HEK293 (cell line): ENCODE data around the gene EPB41L2.

Source experiments
- CTCF ChIA-PET: fragments of 350-600 bp; formaldehyde crosslinking; extraction: SDS; loops from one replicate; lab custom pipeline; 2021; ENCODE audit warnings: antibody characterized with exemption; lab: Yijun Ruan, JAX
- POLR2A ChIA-PET: fragments of 300-600 bp; formaldehyde crosslinking; extraction: SDS; loops from one replicate; lab custom pipeline; 2020; ENCODE audit warnings: antibody characterized with exemption, inconsistent platforms; lab: Yijun Ruan, JAX
- H3K27ac ChIP-seq: fragments of 200-500 bp; sonication (Bioruptor generic); 2 replicates; pipeline ENCODE4 v1.5.1; 2014; ENCODE audit warnings: low read depth, low read length, control low read depth, inconsistent platforms; ENCODE audit errors: extremely low read depth
- H3K36me3 ChIP-seq, 2 experiments: fragments of 200-500 bp in 1 of 2; sonication (Bioruptor generic) in 1 of 2; 1 replicate in 1 of 2; 2 replicates in 1 of 2; pipeline ENCODE4 v1.5.1; 2014 to 2017; ENCODE audit warnings: inconsistent platforms in 2 of 2, low read length in 2 of 2; ENCODE audit not compliant: control insufficient read depth in 2 of 2, insufficient read depth in 1 of 2
- H3K4me1 ChIP-seq: fragments of 200-500 bp; sonication (Bioruptor generic); 2 replicates; pipeline ENCODE4 v1.5.1; 2014; ENCODE audit warnings: mild to moderate bottlenecking, low read length, inconsistent platforms; ENCODE audit not compliant: control insufficient read depth, insufficient read depth
- H3K4me3 ChIP-seq: 2 replicates; pipeline ENCODE4 v1.5.1; 2011; ENCODE audit warnings: low read depth, mild to moderate bottlenecking, control low read depth, low read length, moderate library complexity
- H3K9me3 ChIP-seq: fragments of 200-500 bp; sonication (Bioruptor generic); 2 replicates; pipeline ENCODE4 v1.5.1; 2014; ENCODE audit warnings: low read depth, low read length, inconsistent platforms; ENCODE audit not compliant: control insufficient read depth, insufficient read depth
- KLF16 ChIP-seq: fragments of 450-650 bp; formaldehyde crosslinking; IDR thresholded peaks from 2 replicates; pipeline ENCODE4 v1.5.1; 2017; ENCODE audit warnings: missing biosample characterization, missing genetic modification characterization
- SP7 ChIP-seq: fragments of 450-650 bp; formaldehyde crosslinking; IDR thresholded peaks from 2 replicates; pipeline ENCODE4 v1.5.1; 2016; ENCODE audit warnings: missing biosample characterization, missing genetic modification characterization
- ZBTB48 ChIP-seq: fragments of 450-650 bp; formaldehyde crosslinking; IDR thresholded peaks from 2 replicates; pipeline ENCODE4 v1.5.1; 2016; ENCODE audit warnings: missing biosample characterization, missing genetic modification characterization
- ZFP69B ChIP-seq: fragments of 450-650 bp; formaldehyde crosslinking; IDR thresholded peaks from 2 replicates; pipeline ENCODE4 v1.5.1; 2016; ENCODE audit warnings: missing biosample characterization, missing genetic modification characterization
- ZNF140 ChIP-seq: fragments of 450-650 bp; formaldehyde crosslinking; IDR thresholded peaks from 2 replicates; pipeline ENCODE4 v1.5.1; 2016; ENCODE audit warnings: missing biosample characterization, missing genetic modification characterization
- ZNF174 ChIP-seq: fragments of 450-650 bp; formaldehyde crosslinking; IDR thresholded peaks from 2 replicates; pipeline ENCODE4 v1.5.0; 2017; ENCODE audit warnings: missing biosample characterization, mild to moderate bottlenecking, missing genetic modification characterization
- ZNF184 ChIP-seq: fragments of 450-650 bp; IDR thresholded peaks from 2 replicates; pipeline ENCODE4 v1.5.1; 2018; ENCODE audit warnings: missing biosample characterization, mild to moderate bottlenecking, missing genetic modification characterization
- ZNF2 ChIP-seq: fragments of 450-650 bp; formaldehyde crosslinking; IDR thresholded peaks from 2 replicates; pipeline ENCODE4 v1.5.1; 2016; ENCODE audit warnings: missing biosample characterization, missing genetic modification characterization
- ZNF292 ChIP-seq: fragments of 450-650 bp; formaldehyde crosslinking; IDR thresholded peaks from 2 replicates; pipeline ENCODE4 v1.5.1; 2016; ENCODE audit warnings: low read depth, missing biosample characterization, missing genetic modification characterization, borderline replicate concordance
- ZNF302 ChIP-seq: fragments of 450-650 bp; formaldehyde crosslinking; IDR thresholded peaks from 2 replicates; pipeline ENCODE4 v1.5.1; 2016; ENCODE audit warnings: missing biosample characterization, missing genetic modification characterization, low read depth
- ZNF341 ChIP-seq: fragments of 450-650 bp; formaldehyde crosslinking; IDR thresholded peaks from 2 replicates; pipeline ENCODE4; 2016; ENCODE audit warnings: low read depth, missing biosample characterization, missing genetic modification characterization
- ZNF404 ChIP-seq: fragments of 450-650 bp; formaldehyde crosslinking; IDR thresholded peaks from 2 replicates; pipeline ENCODE4 v1.5.1; 2017; ENCODE audit warnings: missing biosample characterization, missing genetic modification characterization
- ZNF423 ChIP-seq: fragments of 450-650 bp; formaldehyde crosslinking; IDR thresholded peaks from 2 replicates; pipeline ENCODE4 v1.5.1; 2016; ENCODE audit warnings: missing biosample characterization, missing genetic modification characterization
- ZNF596 ChIP-seq: fragments of 450-650 bp; IDR thresholded peaks from 2 replicates; pipeline ENCODE4 v1.5.0; 2018; ENCODE audit warnings: missing biosample characterization, mild to moderate bottlenecking, missing genetic modification characterization, moderate library complexity
- ZNF629 ChIP-seq: fragments of 450-650 bp; formaldehyde crosslinking; IDR thresholded peaks from 2 replicates; pipeline ENCODE4 v1.5.1; 2017; ENCODE audit warnings: missing biosample characterization, missing genetic modification characterization
- ZNF654 ChIP-seq: fragments of 450-650 bp; formaldehyde crosslinking; IDR thresholded peaks from 2 replicates; pipeline ENCODE4 v1.5.1; 2016; ENCODE audit warnings: low read depth, missing biosample characterization, missing genetic modification characterization
- ZNF791 ChIP-seq: fragments of 450-650 bp; formaldehyde crosslinking; IDR thresholded peaks from 2 replicates; pipeline ENCODE4 v1.5.1; 2016; ENCODE audit warnings: missing biosample characterization, missing genetic modification characterization
- ZSCAN23 ChIP-seq: fragments of 450-650 bp; formaldehyde crosslinking; IDR thresholded peaks from 2 replicates; pipeline ENCODE4 v1.5.1; 2016; ENCODE audit warnings: missing biosample characterization, missing genetic modification characterization
- TF ChIP-seq, protein P1 (sequence below): fragments of 450-650 bp; formaldehyde crosslinking; IDR thresholded peaks from 2 replicates; pipeline ENCODE4; 2016; ENCODE audit warnings: missing biosample characterization, missing genetic modification characterization
- TF ChIP-seq, protein P2 (sequence below): fragments of 450-650 bp; formaldehyde crosslinking; IDR thresholded peaks from 2 replicates; pipeline ENCODE4 v1.5.1; 2016; ENCODE audit warnings: missing biosample characterization, missing genetic modification characterization
- TF ChIP-seq, protein P3 (sequence below): fragments of 450-650 bp; formaldehyde crosslinking; IDR thresholded peaks from 2 replicates; pipeline ENCODE4 v1.5.0; 2017; ENCODE audit warnings: missing biosample characterization, missing genetic modification characterization, borderline replicate concordance

Gene EPB41L2

DNA sequence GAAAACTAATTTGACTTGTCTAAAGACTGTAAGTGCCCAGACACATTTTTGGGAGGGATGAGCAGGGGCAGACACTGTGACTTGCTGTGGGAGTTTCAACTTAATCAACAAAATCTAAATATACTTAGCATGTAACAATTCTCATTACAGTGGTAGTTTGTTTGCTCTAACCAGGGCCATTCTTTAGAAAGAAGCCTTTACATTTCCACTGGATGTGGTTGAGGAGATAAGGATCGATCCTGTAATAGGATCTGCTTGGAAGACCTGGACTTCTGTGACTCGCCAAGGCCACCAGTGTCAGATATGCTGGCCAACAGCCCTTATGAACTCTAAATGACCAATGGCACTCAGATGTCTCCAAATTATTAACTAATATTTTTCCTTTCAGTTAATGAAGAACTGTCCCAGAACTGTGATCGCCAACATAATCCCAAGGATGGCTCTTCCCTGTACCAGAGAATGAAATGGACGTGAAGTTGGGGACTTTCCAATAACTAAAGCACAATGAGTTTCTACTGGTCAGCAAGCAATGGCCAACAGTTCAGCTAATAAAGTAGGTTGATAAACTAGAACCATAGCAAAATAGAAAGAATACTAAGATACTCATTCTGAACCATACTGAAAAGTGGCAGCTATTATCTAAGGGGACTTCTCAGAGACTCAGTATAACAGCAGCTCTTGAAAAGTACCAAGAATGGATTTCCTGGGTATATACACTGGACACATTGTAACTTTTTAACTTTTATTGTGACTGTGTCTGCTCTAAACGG, 228.4 kb downstream of the EPB41L2 start:
- Histone ChIP-seq H3K4me1 (no peaks in the 10 kb centered on the region), H3K4me3 (no peak overlapping the region), H3K27ac (no peak overlapping the region), H3K9me3 (no peaks in the 10 kb centered on the region), H3K36me3 (peaks cover 0 to 5% of the 10 kb centered on the region in 2 experiments; a peak in 1 of 3 replicates)
- ChIA-PET POLR2A (no interaction called here), CTCF (interaction anchor here (0.7 to 1.7 kb wide), 6 partner anchors 8 to 1335 kb away, joined by 3 to 8 read pairs (median 4); no protein-coding TSS in a partner anchor)
- no peak for TF ChIP-seq ZNF184

DNA sequence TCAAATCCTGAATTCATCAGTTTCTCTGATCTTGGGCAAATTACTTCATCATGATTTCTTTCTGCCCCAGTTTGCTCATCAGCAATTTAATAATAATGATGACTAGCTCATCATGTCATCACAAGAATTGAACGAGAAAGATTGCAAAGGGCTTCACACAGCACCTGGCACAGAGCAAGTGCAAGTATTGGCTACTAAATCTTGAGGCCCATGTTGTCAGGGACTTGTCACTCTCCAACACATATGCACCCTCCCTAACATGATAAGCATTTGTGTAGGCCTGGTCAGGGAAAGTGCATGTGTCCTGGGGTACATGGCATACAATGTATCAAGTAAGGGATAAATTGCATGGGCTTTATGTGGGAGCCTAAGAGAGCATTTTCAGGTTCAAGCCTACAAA, 229.5 kb downstream of the EPB41L2 start:
- H3K4me3 ChIP-seq: no peak overlapping the region
- CTCF ChIA-PET: interaction anchor here (0.6 to 1.7 kb wide), 6 partner anchors 10 to 586 kb away, joined by 3 to 8 read pairs (median 4); no protein-coding TSS in a partner anchor
- no peaks in the 10 kb centered on the region for H3K4me1 ChIP-seq
- POLR2A ChIA-PET: no interaction called here
- no peak for TF ChIP-seq ZSCAN23
- TF ChIP-seq, protein P1, sequence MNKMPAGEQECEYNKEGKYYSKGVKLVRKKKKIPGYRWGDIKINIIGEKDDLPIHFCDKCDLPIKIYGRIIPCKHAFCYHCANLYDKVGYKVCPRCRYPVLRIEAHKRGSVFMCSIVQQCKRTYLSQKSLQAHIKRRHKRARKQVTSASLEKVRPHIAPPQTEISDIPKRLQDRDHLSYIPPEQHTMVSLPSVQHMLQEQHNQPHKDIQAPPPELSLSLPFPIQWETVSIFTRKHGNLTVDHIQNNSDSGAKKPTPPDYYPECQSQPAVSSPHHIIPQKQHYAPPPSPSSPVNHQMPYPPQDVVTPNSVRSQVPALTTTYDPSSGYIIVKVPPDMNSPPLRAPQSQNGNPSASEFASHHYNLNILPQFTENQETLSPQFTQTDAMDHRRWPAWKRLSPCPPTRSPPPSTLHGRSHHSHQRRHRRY (tag by site-specific recombination): no peak
- no peak for TF ChIP-seq ZNF791
- no peak for TF ChIP-seq ZNF629
- TF ChIP-seq ZNF341 (tag by site-specific recombination): no peak
- TF ChIP-seq ZNF654 (tag by site-specific recombination): no peak
- TF ChIP-seq ZNF140 (tag by site-specific recombination): no peak
- TF ChIP-seq KLF16 (tag by site-specific recombination): no peak
- TF ChIP-seq ZNF423: no peak
- TF ChIP-seq, protein P2, sequence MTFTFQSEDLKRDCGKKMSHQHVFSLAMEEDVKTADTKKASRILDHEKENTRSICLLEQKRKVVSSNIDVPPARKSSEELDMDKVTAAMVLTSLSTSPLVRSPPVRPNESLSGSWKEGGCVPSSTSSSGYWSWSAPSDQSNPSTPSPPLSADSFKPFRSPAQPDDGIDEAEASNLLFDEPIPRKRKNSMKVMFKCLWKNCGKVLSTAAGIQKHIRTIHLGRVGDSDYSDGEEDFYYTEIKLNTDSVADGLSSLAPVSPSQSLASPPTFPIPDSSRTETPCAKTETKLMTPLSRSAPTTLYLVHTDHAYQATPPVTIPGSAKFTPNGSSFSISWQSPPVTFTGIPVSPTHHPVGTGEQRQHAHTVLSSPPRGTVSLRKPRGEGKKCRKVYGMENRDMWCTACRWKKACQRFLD (tag by site-specific recombination): no peak
- no peak for TF ChIP-seq ZNF174
- no peak for TF ChIP-seq ZBTB48 (tag by site-specific recombination)
- no peak for TF ChIP-seq ZNF404 (tag by site-specific recombination)
- TF ChIP-seq ZFP69B (tag by site-specific recombination): no peak
- TF ChIP-seq ZNF2 (tag by site-specific recombination): no peak
- TF ChIP-seq, protein P3, sequence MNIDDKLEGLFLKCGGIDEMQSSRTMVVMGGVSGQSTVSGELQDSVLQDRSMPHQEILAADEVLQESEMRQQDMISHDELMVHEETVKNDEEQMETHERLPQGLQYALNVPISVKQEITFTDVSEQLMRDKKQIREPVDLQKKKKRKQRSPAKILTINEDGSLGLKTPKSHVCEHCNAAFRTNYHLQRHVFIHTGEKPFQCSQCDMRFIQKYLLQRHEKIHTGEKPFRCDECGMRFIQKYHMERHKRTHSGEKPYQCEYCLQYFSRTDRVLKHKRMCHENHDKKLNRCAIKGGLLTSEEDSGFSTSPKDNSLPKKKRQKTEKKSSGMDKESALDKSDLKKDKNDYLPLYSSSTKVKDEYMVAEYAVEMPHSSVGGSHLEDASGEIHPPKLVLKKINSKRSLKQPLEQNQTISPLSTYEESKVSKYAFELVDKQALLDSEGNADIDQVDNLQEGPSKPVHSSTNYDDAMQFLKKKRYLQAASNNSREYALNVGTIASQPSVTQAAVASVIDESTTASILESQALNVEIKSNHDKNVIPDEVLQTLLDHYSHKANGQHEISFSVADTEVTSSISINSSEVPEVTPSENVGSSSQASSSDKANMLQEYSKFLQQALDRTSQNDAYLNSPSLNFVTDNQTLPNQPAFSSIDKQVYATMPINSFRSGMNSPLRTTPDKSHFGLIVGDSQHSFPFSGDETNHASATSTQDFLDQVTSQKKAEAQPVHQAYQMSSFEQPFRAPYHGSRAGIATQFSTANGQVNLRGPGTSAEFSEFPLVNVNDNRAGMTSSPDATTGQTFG (tag by site-specific recombination): no peak
- no peak for TF ChIP-seq SP7 (tag by site-specific recombination)
- no peak for TF ChIP-seq ZNF302
- TF ChIP-seq ZNF292 (tag by site-specific recombination): no peak
- TF ChIP-seq ZNF596 (tag by site-specific recombination): no peak
- H3K9me3 ChIP-seq: no peaks in the 10 kb centered on the region
- no peak overlapping the region for H3K27ac ChIP-seq
- H3K36me3 ChIP-seq: no peaks in the 10 kb centered on the region
